Upper lobe of right lung (tissue), 1 donor: ENCODE measurements around the gene SERPINI2. TPM values are rescaled to one million over a fixed set of nuclear protein-coding genes. Genes with fewer than 3 reads are reported as not detected.
A peak's percentile ranks its signal among the peaks of the same experiment; 100 is the strongest.

ENCODE experiments used
- ATAC-seq: fragments of 200-7000 bp; cut with Tn5 transposase; one replicate; pipeline ENCODE4 v1.9.1; 2020; ENCODE audit warnings: mild to moderate bottlenecking, moderate library complexity
- DNase-seq: peaks from one replicate; pipeline ENCODE4 v3.0.0-alpha.2; 2020
- H3K27ac ChIP-seq: fragments of 200-600 bp; one replicate; pipeline ENCODE4 v1.8.0; 2022
- H3K27me3 ChIP-seq: fragments of 200-600 bp; one replicate; pipeline ENCODE4 v1.8.0; 2022; ENCODE audit warnings: mild to moderate bottlenecking
- H3K36me3 ChIP-seq: fragments of 200-600 bp; one replicate; pipeline ENCODE4 v1.8.0; 2022
- H3K4me1 ChIP-seq: fragments of 200-600 bp; one replicate; pipeline ENCODE4 v1.8.0; 2022
- H3K4me3 ChIP-seq: fragments of 200-600 bp; one replicate; pipeline ENCODE4 v1.8.0; 2022; ENCODE audit warnings: mild to moderate bottlenecking
- H3K9me3 ChIP-seq: fragments of 200-600 bp; one replicate; pipeline ENCODE4 v1.8.0; 2022
- intact Hi-C: fragments of 100-400 bp; cut with DNase I; formaldehyde crosslinking; loops from one replicate; pipeline ENCODE4 v1.11.0; 2022
- total RNA-seq: library from RNA; stranded (reverse); fragmentation: NEBNext Ultra II Directional; extraction: Animal tissue kit (Norgen Biotek cat#: 25700); gene quantifications from one replicate; pipeline ENCODE4 v1.2.1, GENCODE V29; 2021
- TF ChIP-seq, protein P1 (sequence below): fragments of 200-600 bp; IDR thresholded peaks from one replicate; pipeline ENCODE4 v1.8.0; 2022; ENCODE audit warnings: antibody characterized with exemption
- donor health status: DM: no; HTN: yes; CAD: no; lungs with severe emphysema.

The SERPINI2 gene
- total RNA-seq, 1 donor from 2014 or later: not detected

DNA sequence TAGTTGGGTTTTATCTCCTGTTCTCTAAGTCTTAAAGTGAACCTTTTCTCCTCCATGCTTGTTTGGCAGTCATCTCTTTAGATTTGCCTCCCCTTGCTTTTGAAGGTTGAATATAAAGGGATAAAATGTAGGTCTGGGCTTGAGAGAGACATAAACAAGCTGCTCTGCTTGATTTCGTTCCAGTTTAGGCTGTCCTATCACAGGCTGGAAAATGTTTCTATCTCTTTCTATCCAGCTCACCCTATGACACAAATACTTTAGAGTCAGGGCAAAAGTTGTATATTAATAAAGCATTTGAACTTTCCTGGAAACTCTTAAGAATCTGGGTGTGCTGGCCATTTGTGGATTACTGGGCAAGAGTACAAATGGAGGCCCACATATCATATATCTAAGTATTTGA lies 64.2 kb downstream of the SERPINI2 start:
- Histone ChIP-seq H3K36me3 (no peaks in the 10 kb centered on the region), H3K27me3 (no peaks in the 10 kb centered on the region), H3K4me1 (no peaks in the 10 kb centered on the region), H3K4me3 (no peak overlapping the region), H3K27ac (no peak overlapping the region), H3K9me3 (no peaks in the 10 kb centered on the region)
- ATAC-seq (no peak), DNase-seq (no peak)
- intact Hi-C loops: no loop called here
- TF ChIP-seq, protein P1, sequence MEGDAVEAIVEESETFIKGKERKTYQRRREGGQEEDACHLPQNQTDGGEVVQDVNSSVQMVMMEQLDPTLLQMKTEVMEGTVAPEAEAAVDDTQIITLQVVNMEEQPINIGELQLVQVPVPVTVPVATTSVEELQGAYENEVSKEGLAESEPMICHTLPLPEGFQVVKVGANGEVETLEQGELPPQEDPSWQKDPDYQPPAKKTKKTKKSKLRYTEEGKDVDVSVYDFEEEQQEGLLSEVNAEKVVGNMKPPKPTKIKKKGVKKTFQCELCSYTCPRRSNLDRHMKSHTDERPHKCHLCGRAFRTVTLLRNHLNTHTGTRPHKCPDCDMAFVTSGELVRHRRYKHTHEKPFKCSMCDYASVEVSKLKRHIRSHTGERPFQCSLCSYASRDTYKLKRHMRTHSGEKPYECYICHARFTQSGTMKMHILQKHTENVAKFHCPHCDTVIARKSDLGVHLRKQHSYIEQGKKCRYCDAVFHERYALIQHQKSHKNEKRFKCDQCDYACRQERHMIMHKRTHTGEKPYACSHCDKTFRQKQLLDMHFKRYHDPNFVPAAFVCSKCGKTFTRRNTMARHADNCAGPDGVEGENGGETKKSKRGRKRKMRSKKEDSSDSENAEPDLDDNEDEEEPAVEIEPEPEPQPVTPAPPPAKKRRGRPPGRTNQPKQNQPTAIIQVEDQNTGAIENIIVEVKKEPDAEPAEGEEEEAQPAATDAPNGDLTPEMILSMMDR: no peak

DNA sequence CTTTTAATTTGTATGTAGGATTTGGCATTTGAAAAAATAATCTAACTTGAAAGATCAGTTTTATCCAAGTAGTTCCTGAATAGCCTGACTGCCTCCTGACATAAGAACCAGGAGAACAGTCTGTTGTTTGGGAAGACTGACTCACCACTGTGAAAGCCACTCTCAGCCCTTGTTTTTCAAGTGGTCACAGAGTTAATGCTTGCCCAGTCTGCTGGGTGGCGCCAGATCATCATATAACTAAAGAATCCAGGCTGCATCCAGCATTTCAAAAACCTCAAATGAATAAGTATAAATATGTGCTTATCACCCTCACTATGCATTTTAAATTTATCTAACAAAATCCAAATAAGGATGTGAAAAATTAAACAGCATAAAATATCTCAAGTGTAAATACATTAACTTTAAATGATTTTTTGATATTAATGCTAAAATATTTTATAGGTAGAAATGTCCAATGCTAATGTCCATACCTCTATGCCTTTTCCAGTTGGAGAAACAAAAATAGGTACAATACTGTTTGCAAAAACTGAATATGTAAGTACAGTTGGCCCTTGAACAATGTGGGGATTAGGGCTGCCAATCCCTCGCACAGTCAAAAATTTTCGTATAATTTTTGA lies 66.9 kb downstream of the SERPINI2 start:
- no peak overlapping the region for H3K27ac ChIP-seq
- intact Hi-C loops: no loop called here
- ATAC-seq (peak; percentile 92), DNase-seq (no peak)
- H3K27me3 ChIP-seq: no peaks in the 10 kb centered on the region
- TF ChIP-seq, protein P1: peak; percentile 44
- H3K36me3 ChIP-seq: no peaks in the 10 kb centered on the region
- no peak overlapping the region for H3K4me3 ChIP-seq
- H3K9me3 ChIP-seq: no peaks in the 10 kb centered on the region
- no peaks in the 10 kb centered on the region for H3K4me1 ChIP-seq

DNA sequence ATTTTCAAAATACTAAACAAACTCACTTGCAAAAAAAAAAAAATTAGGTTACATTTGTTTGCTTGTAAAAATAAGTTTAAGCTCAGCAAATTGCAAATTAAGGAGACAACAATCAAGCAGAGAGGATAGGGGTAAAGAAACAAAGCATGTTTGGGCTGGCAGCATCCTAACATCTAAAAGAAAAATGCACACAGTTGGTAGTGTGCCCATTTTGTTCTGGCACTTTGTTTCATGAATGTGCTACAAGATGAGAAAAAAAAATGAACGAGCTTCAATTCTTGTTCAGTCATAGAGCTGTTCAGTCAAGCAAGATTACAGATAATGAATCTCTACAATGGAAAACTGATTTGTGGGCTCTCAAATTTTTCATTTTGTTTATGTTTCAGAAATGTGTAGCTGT lies 76.0 kb downstream of the SERPINI2 start:
- Histone ChIP-seq H3K27ac (no peak overlapping the region), H3K9me3 (no peaks in the 10 kb centered on the region), H3K4me3 (no peak overlapping the region), H3K4me1 (no peaks in the 10 kb centered on the region), H3K36me3 (no peaks in the 10 kb centered on the region), H3K27me3 (no peaks in the 10 kb centered on the region)
- intact Hi-C loops: no loop called here
- TF ChIP-seq, protein P1: no peak
- DNase-seq (no peak), ATAC-seq (no peak)

DNA sequence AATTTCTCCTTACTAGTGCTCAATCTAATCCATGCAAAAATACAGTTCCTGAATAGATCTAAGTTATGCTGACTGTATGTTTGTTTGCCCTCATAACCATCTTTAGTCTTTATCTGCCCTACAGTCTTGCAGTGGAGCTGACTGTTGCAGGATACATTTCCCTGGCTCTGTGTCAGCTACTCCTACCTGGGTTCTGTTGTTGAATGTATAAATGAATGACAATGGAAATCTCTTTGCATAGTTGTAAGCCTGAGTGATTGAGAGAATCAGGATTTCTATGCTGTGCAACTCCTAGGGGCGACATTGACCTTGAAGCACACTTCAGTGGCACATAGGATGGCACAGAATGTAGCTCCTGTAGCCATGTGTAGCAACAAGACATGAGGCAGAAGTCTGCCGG lies 77.8 kb downstream of the SERPINI2 start:
- no peak for ATAC-seq
- DNase-seq: no peak
- Histone ChIP-seq H3K36me3 (no peaks in the 10 kb centered on the region), H3K4me3 (no peak overlapping the region), H3K27me3 (no peaks in the 10 kb centered on the region), H3K4me1 (no peaks in the 10 kb centered on the region), H3K9me3 (no peaks in the 10 kb centered on the region), H3K27ac (no peak overlapping the region)
- TF ChIP-seq, protein P1: no peak
- intact Hi-C loops: no loop called here

DNA sequence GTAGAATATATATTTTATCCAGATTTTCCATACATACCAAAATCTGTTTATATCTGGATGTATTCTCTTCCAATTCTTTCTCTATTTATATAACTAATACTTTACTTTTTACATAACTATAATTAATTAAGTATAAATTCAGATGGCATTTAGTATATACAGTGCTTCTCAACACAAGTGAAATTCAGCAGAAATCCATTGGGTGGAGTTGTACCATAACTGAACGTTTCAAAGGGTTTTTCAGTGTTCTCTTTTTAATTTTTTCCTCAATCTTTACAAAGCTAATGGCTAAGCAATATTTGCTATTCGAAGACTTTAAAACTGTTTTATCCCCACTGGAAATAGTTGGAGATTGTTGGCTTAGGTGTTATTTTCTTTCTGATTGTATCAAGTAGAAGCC lies 79.8 kb downstream of the SERPINI2 start:
- ATAC-seq (no peak), DNase-seq (no peak)
- Histone ChIP-seq H3K36me3 (no peaks in the 10 kb centered on the region), H3K9me3 (no peaks in the 10 kb centered on the region), H3K27ac (no peak overlapping the region), H3K4me1 (no peaks in the 10 kb centered on the region), H3K4me3 (no peak overlapping the region), H3K27me3 (no peaks in the 10 kb centered on the region)
- TF ChIP-seq, protein P1: no peak
- intact Hi-C loops: no loop called here

Other genes with a start within 250 kb of the SERPINI2 start
- not detected for gene ZBBX, start 93.7 kb downstream of the SERPINI2 start, total RNA-seq
- 1.2 TPM for gene WDR49, start 179.9 kb upstream of the SERPINI2 start, total RNA-seq